Activated naive CD4-positive, alpha-beta T cell treated with anti-CD3 and anti-CD28 coated beads, Interleukin-2, amount 50 U/mL, for 24 hours (primary cell): ENCODE measurements around the gene DMAC1.
A peak's percentile ranks its signal among the peaks of the same experiment; 100 is the strongest.

Source experiments
- H3K27ac Mint-ChIP-seq: one replicate; pipeline ENCODE4 v1.8.0; 2021; ENCODE audit warnings: mild to moderate bottlenecking, mixed read lengths
- H3K27me3 Mint-ChIP-seq: one replicate; pipeline ENCODE4 v1.8.0; 2021; ENCODE audit warnings: mixed read lengths
- H3K36me3 Mint-ChIP-seq: one replicate; pipeline ENCODE4 v1.8.0; 2021; ENCODE audit warnings: mixed read lengths
- H3K4me1 Mint-ChIP-seq: one replicate; pipeline ENCODE4 v1.8.0; 2021; ENCODE audit warnings: mixed read lengths
- H3K4me3 Mint-ChIP-seq: one replicate; pipeline ENCODE4 v1.8.0; 2021; ENCODE audit warnings: mild to moderate bottlenecking, mixed read lengths
- H3K9me3 Mint-ChIP-seq: one replicate; pipeline ENCODE4 v1.8.0; 2021; ENCODE audit warnings: mixed read lengths

Gene DMAC1

DNA sequence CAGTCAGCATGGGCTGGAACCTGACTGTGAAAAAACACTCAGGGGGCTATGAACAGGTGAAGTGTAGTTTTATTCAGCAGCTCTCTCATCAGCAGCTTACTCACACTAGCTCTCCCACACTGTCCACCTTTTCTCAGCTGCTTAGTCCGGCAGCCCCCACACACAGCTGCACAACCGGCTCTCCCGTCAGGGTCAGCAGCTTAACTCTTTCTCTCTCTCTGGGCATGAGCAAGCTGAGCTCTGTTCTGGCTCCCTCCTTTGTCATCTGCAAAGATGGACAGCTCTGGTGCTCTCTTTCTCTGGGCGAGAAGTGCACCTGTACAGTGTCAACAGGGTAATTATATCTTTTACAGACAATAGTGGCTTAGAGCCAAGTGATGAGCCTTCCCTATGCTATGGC is 8.2 kb downstream of the DMAC1 start:
- H3K4me1 Mint-ChIP-seq: peaks cover 28% of the 10 kb centered on the region
- no peak overlapping the region for H3K27ac Mint-ChIP-seq
- H3K9me3 Mint-ChIP-seq: no peaks in the 10 kb centered on the region
- no peak overlapping the region for H3K4me3 Mint-ChIP-seq
- H3K27me3 Mint-ChIP-seq: no peaks in the 10 kb centered on the region
- peaks cover 22% of the 10 kb centered on the region for H3K36me3 Mint-ChIP-seq

DNA sequence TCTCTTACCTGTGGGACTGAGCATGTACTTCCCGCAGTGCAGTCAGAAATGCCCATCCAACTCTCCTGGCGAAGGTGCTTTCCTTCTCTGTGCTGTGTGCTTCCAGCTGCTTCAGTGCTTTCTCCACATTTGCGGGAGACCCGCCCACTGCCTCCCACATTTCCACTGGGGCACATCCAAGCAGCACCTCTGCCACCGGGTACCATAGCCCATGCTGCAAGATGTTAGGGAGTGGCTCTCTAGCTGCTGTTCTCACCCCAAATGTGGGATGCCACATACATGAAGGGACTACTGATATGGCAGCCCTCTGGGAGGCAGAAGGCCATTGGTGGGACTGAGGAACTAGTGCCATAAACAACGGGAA is 8.8 kb downstream of the DMAC1 start:
- H3K9me3 Mint-ChIP-seq: no peaks in the 10 kb centered on the region
- peaks cover 22% of the 10 kb centered on the region for H3K4me1 Mint-ChIP-seq
- no peaks in the 10 kb centered on the region for H3K27me3 Mint-ChIP-seq
- H3K4me3 Mint-ChIP-seq: no peak overlapping the region
- H3K36me3 Mint-ChIP-seq: peaks cover 16% of the 10 kb centered on the region
- H3K27ac Mint-ChIP-seq: no peak overlapping the region

DNA sequence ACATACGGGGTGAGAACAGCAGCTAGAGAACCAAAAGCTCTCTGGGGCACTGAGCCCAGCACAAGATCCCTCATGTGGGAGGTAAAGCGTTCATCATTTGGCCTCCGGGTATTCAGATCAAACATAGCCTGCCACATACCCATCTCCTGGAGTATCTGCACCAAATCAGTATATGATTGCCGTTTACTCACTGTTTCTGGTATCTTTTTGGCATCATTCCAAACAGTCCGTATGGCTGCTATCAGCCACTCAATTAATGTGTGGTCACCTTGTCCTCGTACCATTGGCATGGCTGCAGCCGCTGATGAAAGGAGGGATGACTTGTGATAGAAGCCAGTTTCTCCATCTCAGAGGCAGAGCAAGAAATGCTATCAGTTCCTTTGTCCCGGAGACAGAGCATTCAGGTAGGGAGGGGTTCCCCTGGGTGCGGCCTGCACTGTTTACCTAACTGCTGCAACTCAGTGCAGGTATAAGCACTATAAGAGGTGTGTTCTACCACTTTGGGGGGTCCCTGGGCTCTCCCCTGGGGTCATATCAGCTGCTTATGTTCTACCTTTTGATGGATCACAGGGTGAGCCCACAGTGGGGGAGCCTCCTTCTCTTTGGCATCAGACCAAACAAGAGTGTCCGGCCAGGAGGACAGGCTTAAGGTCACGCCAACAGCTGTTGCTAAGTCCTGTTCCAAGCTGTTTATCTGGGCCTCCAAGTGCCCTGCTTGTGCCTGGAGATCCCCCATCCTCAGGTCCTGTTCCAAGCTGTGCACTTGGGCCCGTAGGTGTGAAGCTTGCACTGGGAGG is 9.4 kb downstream of the DMAC1 start:
- H3K27ac Mint-ChIP-seq: no peak overlapping the region
- no peak overlapping the region for H3K4me3 Mint-ChIP-seq
- peaks cover 14% of the 10 kb centered on the region for H3K36me3 Mint-ChIP-seq
- H3K9me3 Mint-ChIP-seq: no peaks in the 10 kb centered on the region
- no peaks in the 10 kb centered on the region for H3K27me3 Mint-ChIP-seq
- peaks cover 18% of the 10 kb centered on the region for H3K4me1 Mint-ChIP-seq

DNA sequence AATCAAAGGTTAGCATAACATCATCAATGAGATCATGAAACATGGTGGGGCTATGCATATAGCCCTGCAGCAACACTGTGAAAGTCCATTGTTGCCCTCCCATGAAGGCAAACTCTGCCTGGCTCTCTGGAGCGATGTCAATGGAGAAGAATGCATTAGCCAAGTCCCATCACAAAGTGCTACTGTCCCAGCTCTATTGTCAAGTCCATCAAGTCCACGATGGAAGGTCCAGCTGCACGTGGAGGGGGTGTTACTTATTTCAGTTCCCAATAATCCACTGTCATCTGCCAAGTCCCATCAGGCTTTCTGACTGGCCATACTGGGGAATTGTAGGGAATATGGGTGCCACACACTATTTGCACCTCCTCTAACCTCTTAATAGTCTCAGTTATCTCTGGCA is 10.8 kb downstream of the DMAC1 start:
- H3K36me3 Mint-ChIP-seq: peaks cover 10% of the 10 kb centered on the region
- H3K27me3 Mint-ChIP-seq: no peaks in the 10 kb centered on the region

DNA sequence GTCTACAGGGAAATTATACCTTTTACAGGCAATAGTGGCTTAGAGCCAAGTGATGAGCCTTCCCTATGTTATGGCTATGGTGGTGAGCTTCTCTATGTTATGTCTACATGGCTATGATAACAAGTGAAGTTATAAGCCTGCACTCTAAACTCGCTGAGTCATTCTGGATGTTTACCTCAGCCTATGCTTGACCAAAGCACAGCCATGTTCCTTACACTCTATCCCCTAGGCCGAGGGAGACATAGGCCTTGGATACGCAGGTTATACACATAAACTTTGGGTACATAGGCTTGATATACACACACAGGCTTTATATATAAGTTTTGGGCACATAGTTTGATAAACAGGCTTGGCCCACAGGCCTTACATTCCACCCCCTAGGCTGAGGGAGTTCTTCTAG is 13.8 kb downstream of the DMAC1 start:
- Mint-ChIP-seq H3K4me3 (no peak overlapping the region), H3K27ac (no peak overlapping the region), H3K9me3 (no peaks in the 10 kb centered on the region), H3K4me1 (no peaks in the 10 kb centered on the region), H3K27me3 (no peaks in the 10 kb centered on the region), H3K36me3 (no peaks in the 10 kb centered on the region)

More for the DNA sequence above, 10.8 kb downstream of the DMAC1 start:
- no peaks in the 10 kb centered on the region for H3K9me3 Mint-ChIP-seq
- peaks cover 12% of the 10 kb centered on the region for H3K4me1 Mint-ChIP-seq
- no peak overlapping the region for H3K27ac Mint-ChIP-seq
- H3K4me3 Mint-ChIP-seq: no peak overlapping the region

DNA sequence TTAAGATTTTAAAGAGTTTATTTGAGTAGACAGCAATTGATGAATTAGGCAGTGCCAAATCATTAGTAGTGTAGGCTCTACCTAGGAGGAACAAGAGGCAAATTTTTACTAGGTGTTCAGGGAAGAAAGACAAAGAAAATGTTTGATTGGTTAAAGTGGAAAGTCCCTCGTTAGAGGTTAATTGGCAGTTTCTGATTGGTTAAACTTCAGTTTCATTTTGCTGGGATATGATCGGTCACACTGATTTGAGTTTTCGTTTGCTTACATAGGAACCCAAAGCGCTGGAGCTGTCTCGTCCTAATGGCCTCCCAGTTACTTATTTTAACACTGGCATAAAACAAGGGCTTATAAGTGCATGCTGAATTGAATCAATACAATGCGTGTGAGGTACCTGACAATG is 15.1 kb downstream of the DMAC1 start:
- Mint-ChIP-seq H3K4me3 (no peak overlapping the region), H3K27me3 (no peaks in the 10 kb centered on the region), H3K27ac (no peak overlapping the region)

DNA sequence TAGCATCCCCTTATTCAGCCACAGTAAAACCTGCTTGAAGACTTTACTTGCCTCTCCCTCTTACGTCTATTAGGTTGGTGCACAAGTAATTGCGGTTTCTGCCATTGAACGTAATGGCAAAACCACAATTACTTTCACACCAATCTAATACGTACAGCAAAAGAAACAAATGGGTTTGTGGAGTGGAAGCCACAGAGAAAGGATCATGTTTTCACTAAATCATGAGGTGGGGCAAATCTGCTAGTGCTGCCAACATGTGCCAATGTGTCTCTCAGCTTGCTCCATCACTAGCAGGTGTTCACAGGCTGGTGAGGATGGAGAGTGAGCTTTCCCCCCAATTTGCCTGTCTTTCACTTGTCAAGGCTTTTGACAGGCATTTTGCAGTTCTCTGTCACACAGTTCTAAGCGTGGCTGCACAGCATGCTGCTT is 15.9 kb downstream of the DMAC1 start:
- no peak overlapping the region for H3K4me3 Mint-ChIP-seq
- no peaks in the 10 kb centered on the region for H3K27me3 Mint-ChIP-seq
- H3K9me3 Mint-ChIP-seq: no peaks in the 10 kb centered on the region
- peaks cover 1% of the 10 kb centered on the region for H3K36me3 Mint-ChIP-seq
- H3K4me1 Mint-ChIP-seq: no peaks in the 10 kb centered on the region
- no peak overlapping the region for H3K27ac Mint-ChIP-seq

More for the DNA sequence above, 15.1 kb downstream of the DMAC1 start:
- H3K36me3 Mint-ChIP-seq: no peaks in the 10 kb centered on the region
- no peaks in the 10 kb centered on the region for H3K4me1 Mint-ChIP-seq
- no peaks in the 10 kb centered on the region for H3K9me3 Mint-ChIP-seq

DNA sequence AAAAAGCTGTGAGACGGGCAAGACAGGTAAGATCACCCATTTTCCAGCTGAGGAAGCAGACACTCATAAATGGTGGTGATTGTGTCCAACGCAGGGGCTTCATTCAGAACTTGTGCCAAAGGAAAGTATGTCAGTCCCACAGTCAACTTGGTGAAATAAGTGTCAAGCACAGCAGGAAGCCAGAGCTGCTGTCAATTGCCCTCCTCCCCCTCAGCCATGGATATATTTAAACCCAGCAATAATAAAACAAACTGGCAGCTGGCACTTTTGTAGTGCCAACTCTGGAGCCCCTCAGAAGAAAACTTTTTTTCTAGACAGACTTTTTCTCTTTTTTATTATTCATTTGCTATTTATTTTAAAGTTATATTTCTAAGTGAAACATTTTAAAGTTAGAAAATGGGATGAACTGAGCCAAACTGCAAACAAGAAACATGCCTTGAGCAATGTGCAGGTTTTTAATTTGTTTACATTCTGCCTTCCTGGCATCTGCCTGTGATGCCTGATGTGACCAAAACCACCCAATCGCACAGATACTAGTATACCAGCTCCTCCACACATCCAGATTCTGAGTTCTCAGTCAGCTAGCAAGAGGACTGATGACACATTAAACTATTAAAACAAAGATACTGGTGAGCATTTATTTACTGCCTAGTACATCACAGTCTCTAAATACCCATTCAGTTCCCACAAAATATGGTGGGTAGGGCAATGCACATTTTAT is 17.0 kb downstream of the DMAC1 start:
- H3K4me1 Mint-ChIP-seq: no peaks in the 10 kb centered on the region
- H3K36me3 Mint-ChIP-seq: peaks cover 1% of the 10 kb centered on the region
- no peaks in the 10 kb centered on the region for H3K9me3 Mint-ChIP-seq
- no peak overlapping the region for H3K4me3 Mint-ChIP-seq
- H3K27ac Mint-ChIP-seq: no peak overlapping the region
- no peaks in the 10 kb centered on the region for H3K27me3 Mint-ChIP-seq

DNA sequence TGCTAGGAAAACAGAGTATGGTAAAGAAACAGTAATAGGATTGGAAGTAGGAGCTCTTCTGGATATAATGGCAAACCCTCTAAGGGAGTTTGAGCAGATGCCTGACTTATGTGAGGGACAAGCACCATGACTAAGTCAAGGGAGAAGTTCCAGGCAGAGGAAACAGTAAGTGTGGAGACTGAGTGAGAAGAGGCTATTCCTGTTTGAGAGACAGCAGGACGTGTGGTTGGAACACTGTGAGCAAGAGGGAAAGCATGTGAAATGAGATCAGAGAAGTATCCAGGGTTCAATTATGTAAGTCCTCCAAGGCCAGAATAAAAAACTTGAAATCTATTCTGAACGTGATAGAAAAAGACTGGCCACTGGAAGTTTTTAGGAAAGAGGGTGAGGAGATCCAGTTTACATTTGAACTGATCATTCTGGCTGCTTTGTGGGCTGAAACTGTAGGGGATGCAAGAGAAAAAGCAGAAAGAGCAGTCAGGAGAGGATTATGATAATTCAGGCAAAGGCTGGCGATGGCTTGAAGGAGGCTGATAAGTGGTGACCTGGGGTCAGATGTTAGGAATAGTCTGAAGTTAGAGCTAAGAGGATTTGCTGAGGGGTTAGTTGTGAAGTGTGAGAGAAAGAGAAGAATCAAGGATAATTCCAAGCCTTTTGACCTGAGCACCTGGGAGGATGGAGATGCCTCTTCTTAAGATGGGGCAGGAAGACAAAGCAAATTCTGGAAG is 19.2 kb downstream of the DMAC1 start:
- Mint-ChIP-seq H3K27me3 (no peaks in the 10 kb centered on the region), H3K9me3 (no peaks in the 10 kb centered on the region), H3K4me1 (no peaks in the 10 kb centered on the region), H3K4me3 (no peak overlapping the region), H3K27ac (no peak overlapping the region), H3K36me3 (peaks cover 1% of the 10 kb centered on the region)

DNA sequence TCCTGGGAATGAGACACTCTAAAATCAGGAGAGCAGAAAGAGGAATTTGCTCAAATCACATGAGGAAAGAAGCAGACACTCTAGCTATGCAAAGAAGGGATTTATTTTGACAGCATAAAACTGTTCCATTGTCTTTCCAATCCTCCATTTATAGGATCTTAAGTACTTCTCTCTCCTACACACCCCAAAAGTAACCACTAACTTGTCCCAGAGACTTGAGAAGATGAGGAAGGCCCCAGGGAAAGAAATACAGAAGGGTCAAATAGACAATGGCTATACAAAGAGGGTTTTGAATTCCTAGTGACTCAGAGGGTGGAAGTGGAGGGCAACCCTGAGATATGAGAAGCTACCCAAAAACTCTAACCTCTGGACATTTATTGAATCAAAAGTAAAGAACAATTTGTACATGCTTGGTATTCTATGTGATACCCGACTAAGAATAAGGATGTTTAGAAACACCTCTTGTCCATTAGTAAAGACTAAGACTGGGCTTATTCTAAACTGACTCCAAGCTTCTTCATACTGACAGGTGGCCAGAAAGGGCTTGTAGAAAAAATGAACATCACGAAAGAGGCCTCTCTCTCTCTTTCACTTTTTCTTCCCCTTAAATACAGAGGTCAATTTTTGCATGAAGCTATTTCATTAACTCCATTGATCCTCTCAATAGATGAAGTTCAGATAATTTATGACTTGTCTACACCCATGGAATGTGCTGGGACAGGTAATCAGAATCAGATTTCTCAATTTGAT is 20.6 kb downstream of the DMAC1 start:
- Mint-ChIP-seq H3K27ac (no peak overlapping the region), H3K4me3 (no peak overlapping the region), H3K27me3 (no peaks in the 10 kb centered on the region), H3K36me3 (peaks cover 1% of the 10 kb centered on the region), H3K4me1 (no peaks in the 10 kb centered on the region), H3K9me3 (no peaks in the 10 kb centered on the region)

DNA sequence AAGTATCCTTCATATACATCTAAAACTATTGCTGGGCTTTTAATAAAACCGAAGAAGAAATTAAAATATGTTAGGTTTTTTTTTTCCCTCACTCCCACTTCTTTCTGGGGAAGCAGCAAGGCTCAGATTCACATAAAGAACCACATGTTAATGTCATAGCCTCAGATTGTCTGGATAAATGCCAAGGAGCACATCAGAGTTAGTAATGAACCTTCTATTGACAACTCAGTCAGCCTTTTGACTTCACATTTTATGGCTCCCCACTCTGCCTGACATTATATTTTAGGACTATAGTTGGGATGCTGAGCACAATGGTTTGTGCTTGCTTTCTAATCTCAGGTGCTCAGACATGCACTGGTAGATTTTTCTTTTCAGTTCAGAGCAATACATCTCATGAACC is 21.8 kb downstream of the DMAC1 start:
- H3K27me3 Mint-ChIP-seq: no peaks in the 10 kb centered on the region
- no peak overlapping the region for H3K27ac Mint-ChIP-seq
- H3K4me1 Mint-ChIP-seq: no peaks in the 10 kb centered on the region
- no peak overlapping the region for H3K4me3 Mint-ChIP-seq
- peaks cover 1% of the 10 kb centered on the region for H3K36me3 Mint-ChIP-seq
- H3K9me3 Mint-ChIP-seq: no peaks in the 10 kb centered on the region

DNA sequence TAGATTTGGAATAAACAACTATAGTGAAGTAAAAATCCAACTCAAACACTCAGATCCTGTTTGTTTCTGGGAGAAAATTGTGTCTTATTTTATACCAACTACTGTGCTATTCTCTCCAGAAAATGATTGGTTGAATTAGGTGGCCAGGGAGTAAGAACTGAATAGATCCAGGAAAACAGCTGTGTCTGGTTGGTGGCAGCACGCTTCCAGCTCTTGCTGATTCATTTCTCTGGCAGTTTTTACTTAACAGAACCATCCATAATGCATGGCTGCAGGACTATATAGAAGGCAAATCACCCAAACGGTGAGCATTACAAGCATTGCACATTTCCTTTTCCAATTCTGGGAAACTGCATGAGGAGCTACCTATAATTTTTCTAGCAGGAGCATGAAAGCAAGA is 29.5 kb downstream of the DMAC1 start:
- no peaks in the 10 kb centered on the region for H3K9me3 Mint-ChIP-seq
- no peaks in the 10 kb centered on the region for H3K4me1 Mint-ChIP-seq

DNA sequence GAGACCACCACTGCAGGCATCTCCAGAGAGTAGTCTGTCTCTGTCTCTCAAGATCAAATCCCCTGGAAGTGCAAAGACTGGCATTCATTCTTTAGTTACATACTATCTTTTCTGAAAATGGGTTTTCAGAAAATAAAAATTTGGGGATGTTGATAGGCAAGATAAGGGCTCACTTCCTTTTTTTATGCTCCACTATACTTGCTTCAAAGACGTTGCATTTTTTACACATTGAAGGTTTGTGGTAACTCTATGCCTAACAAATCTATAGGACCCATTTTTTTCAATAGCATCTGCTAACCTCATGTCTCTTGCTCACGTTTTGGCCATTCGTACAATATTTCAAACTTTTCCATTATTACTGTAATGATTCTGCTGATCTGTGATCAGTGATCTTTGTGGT is 37.0 kb downstream of the DMAC1 start:
- Mint-ChIP-seq H3K36me3 (no peaks in the 10 kb centered on the region), H3K9me3 (no peaks in the 10 kb centered on the region), H3K27me3 (no peaks in the 10 kb centered on the region), H3K27ac (no peak overlapping the region), H3K4me1 (peaks cover under 1% of the 10 kb centered on the region), H3K4me3 (no peak overlapping the region)

More for the DNA sequence above, 29.5 kb downstream of the DMAC1 start:
- no peak overlapping the region for H3K27ac Mint-ChIP-seq
- no peak overlapping the region for H3K4me3 Mint-ChIP-seq
- H3K36me3 Mint-ChIP-seq: no peaks in the 10 kb centered on the region
- no peaks in the 10 kb centered on the region for H3K27me3 Mint-ChIP-seq

DNA sequence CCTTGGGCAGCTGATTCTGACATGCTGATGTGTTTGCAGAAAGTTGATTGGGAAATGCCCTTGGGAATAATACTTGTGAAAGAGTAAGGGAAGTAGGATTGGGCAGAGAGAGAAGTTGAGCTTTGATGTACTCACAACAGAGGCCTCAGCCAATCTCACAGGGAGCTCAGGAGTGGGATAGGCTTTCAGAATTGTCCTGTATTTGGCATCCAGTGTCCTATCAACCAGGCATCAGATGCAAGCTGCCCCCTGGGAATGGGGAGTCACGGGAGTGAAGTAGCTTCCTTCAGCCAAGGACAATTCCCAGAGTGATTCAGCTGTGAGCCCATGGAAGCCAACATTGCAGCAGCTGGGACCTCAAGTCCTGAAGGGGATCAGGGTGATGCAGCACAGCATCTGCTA is 39.6 kb downstream of the DMAC1 start:
- H3K36me3 Mint-ChIP-seq: no peaks in the 10 kb centered on the region
- H3K9me3 Mint-ChIP-seq: no peaks in the 10 kb centered on the region
- peaks cover 20% of the 10 kb centered on the region for H3K4me1 Mint-ChIP-seq
- no peak overlapping the region for H3K27ac Mint-ChIP-seq
- H3K27me3 Mint-ChIP-seq: no peaks in the 10 kb centered on the region
- no peak overlapping the region for H3K4me3 Mint-ChIP-seq

DNA sequence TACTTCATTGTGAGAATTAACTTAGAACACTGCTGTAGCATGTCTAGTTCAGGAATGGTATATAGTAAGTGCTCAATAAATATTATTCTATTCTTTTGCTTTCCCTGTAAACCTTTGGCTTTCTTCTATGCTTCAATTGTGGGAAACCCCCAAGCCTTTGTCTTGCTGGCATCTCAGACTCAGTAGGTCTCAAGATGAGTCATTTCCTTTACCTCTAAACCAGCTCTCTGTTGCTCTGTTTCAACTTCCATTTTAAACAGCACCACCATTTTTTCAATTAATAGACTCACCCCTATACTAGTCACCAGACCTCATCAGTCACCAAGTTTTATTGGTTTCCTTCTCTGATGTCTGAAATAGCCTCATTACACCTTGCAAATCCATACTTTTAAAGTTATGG is 43.5 kb downstream of the DMAC1 start:
- peaks cover 26% of the 10 kb centered on the region for H3K4me1 Mint-ChIP-seq
- H3K27me3 Mint-ChIP-seq: no peaks in the 10 kb centered on the region
- no peaks in the 10 kb centered on the region for H3K9me3 Mint-ChIP-seq
- peak overlapping the region; percentile 75 for H3K27ac Mint-ChIP-seq
- H3K4me3 Mint-ChIP-seq: no peak overlapping the region
- H3K36me3 Mint-ChIP-seq: no peaks in the 10 kb centered on the region
